Stimulated activated CD4-positive, alpha-beta T cell treated with anti-CD3 and anti-CD28 coated beads, Interleukin-4, amount 100 ng/mL, for 1 hour (primary cell): ENCODE results near the gene VKORC1.
"Not testable (repeated sequence)": the region's sequence is repeated elsewhere in the genome, so short reads cannot be mapped to it uniquely, and the experiment has no call there.

Source experiments
- DNase-seq: peaks from one replicate; pipeline ENCODE4 v3.0.0-alpha.2; 2020

VKORC1 gene

DNA sequence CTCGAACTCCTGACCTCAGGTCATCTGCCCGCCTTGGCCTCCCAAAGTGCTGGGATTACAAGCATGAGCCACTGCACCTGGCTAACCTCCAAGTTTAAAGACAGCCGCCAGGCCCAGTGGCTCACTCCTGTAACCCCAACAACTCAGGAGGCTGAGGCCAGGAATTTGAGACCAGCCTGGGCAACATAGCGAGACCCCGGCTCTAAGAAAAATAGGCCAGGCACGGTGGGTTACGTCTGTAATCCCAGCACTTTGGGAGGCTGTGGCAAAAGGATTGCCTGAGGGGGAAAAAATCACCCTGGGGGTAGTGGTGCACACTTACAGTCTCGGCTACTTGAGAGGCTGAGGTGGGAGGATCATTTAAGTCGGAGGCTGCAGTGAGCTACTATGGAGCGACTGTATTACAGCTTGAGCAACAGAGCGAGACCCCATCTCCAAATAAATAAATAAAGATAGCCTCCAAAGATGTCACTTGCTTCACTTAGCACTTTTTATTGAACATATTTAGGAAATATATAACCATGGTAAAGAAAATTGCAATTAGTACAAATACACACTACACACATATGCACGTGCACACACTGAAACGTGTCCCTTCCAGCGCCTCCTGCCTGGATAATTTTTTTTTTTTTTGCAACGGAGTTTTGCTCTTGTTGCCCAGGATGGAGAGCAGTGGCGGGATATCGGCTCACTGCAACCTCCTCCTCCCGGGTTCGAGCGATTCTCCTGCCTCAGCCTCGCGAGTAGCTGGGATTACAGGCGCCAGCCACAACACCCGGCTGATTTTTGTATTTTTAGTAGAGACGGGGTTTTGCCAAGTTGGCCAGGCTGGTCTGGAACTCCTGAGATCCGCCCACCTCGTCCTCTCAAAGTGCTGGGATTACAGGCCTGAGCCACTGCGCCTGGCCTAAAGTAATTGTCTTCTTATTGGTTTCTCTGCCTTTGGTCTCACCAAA, 12.2 kb upstream of the VKORC1 start:
- DNase-seq = no peak

- DNase-seq = peak; percentile 83
Observed at GRCh38 chr16:31105677-31106213, 11.1 kb upstream of the VKORC1 start.

GRCh38 chr16:31100876-31101641, 6.5 kb upstream of the VKORC1 start:
- not testable (repeated sequence) for DNase-seq

- no peak for DNase-seq
Observed at GRCh38 chr16:31099860-31100638, 5.5 kb upstream of the VKORC1 start.

DNA sequence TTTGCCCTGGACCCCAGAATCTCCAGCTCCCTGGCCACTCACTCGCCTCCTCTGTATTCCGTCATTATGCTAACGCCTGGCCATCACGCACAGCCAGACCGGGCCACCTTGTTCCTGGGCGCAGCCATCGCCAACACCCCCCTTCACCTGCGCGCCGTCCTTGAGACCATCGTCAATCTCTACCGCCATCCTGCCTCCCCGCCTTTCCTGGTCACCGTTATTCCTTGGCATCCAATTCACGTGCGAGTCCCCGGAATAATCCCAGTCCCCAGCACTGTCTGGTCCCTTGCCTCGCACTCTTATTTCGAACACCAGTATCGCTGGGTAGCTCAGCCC, 541 bp downstream of the VKORC1 start:
- no peak for DNase-seq

GRCh38 chr16:31093132-31093703, 1.4 kb downstream of the VKORC1 start:
- DNase-seq = no peak

DNA sequence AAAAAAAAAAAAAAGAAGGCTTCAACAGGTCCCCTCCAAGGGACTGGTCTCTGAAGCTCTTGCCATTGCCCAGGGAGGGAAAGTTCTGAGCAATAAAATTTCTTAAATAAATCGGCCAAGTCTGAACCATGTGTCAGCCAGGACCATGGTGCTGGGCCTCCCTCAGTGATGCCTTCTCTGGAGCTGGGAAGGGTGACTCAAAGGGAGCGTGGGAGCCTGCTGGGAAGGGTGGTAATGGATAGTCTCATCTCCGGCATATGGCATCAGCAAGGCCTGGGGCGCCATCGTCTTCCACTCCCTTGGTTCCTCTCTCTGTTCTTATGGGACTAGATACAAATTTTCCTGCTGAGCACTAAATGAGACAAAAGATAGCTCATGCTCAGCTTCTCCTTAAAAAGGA, 2.3 kb downstream of the VKORC1 start:
- DNase-seq = no peak

- DNase-seq = no peak
Observed at GRCh38 chr16:31090540-31090939, 4.1 kb downstream of the VKORC1 start.

GRCh38 chr16:31089199-31089598, 5.4 kb downstream of the VKORC1 start:
- DNase-seq = no peak

- no peak for DNase-seq
Observed at GRCh38 chr16:31088459-31089183, 6.0 kb downstream of the VKORC1 start, which contains the start of gene PRSS53. Gene PRSS53 (minus strand): TSS chr16:31088943. CDS start chr16:31088809, 134 bp downstream.

- no peak for DNase-seq
Observed at GRCh38 chr16:31087971-31088370, 6.6 kb downstream of the VKORC1 start.

DNA sequence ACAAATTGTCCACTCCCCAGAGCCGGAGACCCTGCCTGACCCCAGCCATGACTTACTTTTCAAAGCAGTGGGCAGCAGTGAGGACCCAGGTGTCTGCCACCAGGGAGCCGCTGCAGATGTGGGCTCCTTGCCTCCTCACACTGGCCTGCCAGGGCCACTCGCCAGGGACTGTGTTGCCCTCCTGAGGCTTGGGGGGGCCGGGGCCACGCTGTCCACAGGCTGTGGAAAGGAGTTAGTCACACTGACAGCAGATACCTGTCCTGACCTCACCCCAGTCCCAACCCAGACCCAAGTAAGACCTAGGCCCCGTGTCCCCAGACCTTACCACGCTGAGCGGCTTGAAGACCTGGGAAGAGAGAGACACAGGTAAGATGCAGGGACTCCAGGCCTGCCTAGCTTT, 7.1 kb downstream of the VKORC1 start:
- DNase-seq = no peak

GRCh38 chr16:31086629-31086906, 8.0 kb downstream of the VKORC1 start:
- no peak for DNase-seq

GRCh38 chr16:31085873-31086628, 8.5 kb downstream of the VKORC1 start:
- no peak for DNase-seq

GRCh38 chr16:31085411-31085810, 9.2 kb downstream of the VKORC1 start:
- no peak for DNase-seq

DNA sequence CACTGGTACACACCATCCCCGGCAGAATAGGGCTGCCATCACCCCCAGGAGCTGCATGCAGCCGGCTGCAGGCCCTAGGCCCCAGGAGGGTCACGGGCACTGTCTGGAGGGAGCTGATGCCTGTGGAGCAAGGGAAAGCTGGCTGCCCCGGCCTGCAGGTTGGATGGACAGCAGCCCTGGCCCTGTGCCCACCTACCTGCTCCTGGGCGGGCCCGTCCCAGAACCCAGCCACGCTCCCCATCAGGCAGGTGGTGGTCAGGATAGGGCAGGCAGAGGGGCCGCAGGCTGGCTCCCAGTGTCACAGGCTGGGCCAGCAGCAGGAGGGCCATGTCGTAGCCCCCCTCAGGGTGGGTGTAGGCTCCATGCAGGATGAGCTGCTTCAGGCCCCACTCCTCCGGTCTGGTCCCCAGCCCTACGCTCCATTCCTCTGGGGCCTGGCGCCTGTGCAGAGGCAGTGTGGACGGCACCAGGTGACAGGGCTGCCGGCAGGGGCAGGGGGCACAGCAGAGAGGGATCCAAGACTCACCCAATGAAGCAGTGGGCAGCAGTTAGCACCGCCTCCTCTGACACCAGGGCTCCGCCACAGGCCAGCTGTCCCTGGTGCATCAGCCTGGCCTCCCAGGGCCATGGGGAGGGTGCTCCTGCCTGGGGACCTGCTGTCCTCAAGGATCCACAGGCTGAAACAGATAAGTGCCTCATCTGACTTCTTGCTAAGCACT, 9.9 kb downstream of the VKORC1 start:
- DNase-seq = no peak

DNA sequence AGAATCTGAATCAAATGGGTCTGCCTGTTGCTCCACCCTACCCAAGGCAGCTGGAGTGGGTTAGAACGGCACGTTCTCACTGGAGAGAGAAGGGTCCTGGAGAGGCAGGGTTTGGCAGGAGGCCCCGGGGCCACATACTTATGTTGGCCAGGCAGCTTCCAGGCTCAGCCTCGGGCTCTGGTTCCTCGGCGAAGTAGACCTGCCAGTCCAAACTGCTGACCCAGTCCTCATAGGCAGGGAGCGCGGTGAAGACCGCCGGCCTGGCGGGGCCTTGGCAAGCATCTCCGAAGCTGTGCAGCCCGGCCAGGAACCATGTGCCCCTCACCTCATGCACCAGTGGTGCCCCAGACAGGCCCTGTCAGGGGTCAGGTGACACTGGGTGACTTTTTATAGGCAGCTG, 10.6 kb downstream of the VKORC1 start:
- no peak for DNase-seq

DNA sequence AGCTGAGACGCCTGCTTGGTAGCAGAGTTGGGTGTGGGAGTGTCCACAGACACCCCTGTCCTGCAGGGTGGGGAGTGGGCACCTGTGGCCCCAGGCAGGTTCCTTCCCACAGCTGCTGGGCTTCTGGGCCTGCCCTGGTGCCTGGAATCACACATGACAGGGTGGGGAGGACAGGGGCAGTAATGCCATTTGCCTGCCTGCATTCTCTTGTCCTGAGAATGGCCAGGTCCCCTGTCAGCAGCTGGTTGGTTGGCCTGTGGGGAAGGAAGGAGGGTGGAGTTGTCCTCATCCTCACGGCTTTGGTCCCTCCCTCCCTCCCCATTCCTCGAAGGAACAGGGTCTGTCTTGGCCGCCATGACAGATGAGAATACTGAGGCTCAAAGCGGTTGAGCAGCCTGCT, 11.0 kb downstream of the VKORC1 start:
- no peak for DNase-seq

- DNase-seq = no peak
Observed at GRCh38 chr16:31083081-31083480, 11.5 kb downstream of the VKORC1 start.

GRCh38 chr16:31082368-31083045, 12.1 kb downstream of the VKORC1 start:
- no peak for DNase-seq
